ENCODE measurements around the gene SLC26A11. TPM values are rescaled to one million over a fixed set of nuclear protein-coding genes. Genes with fewer than 3 reads are reported as not detected.

SLC26A11 gene
- total and polyA plus RNA-seq, 2 of the 13 experiments (the other 11 are each of a cell fraction or from before 2014, with no cell fraction given), result 8.7 to 13.2 TPM

GRCh38 chr17:80290156-80290555 is 69.9 kb downstream of the SLC26A11 start (continued):
- no peak for TF ChIP-seq ETS1 (CRISPR knock-in tag; IDR thresholded peaks at IDR 0.05)
- TF ChIP-seq NFIC (IDR thresholded peaks at IDR 0.05; ENCODE audit: low read length), result no peak
- no peak for TF ChIP-seq ZIK1 (CRISPR knock-in tag; IDR thresholded peaks at IDR 0.05; ENCODE audit: borderline replicate concordance, low read depth)
- TF ChIP-seq EP300 (IDR thresholded peaks at IDR 0.05; ENCODE audit: low read depth in 2 of 2, low read length in 2 of 2), result no peak
- TF ChIP-seq EP300 (CRISPR knock-in tag; IDR thresholded peaks at IDR 0.05; ENCODE audit: borderline replicate concordance), result no peak
- TF ChIP-seq NFATC3 (CRISPR knock-in tag; IDR thresholded peaks at IDR 0.05), result no peak
- no peak for TF ChIP-seq ZNF614 (CRISPR knock-in tag; IDR thresholded peaks at IDR 0.05; ENCODE audit: borderline replicate concordance)
- no peak for TF ChIP-seq ZNF446 (CRISPR knock-in tag; IDR thresholded peaks at IDR 0.05)
- TF ChIP-seq ZNF75D (CRISPR knock-in tag; IDR thresholded peaks at IDR 0.05; ENCODE audit: borderline replicate concordance), result no peak
- TF ChIP-seq TCF12 (IDR thresholded peaks at IDR 0.05), result no peak
- no peak for TF ChIP-seq TCF12 (CRISPR knock-in tag; IDR thresholded peaks at IDR 0.05)
- no peak for TF ChIP-seq ZFP36L2 (CRISPR knock-in tag; IDR thresholded peaks at IDR 0.05)
- no peak for TF ChIP-seq YEATS4 (CRISPR knock-in tag; IDR thresholded peaks at IDR 0.05; ENCODE audit: borderline replicate concordance)

- no peak overlapping the region for H3K27ac ChIP-seq (ENCODE audit: extremely low read length, insufficient read depth, low read length)
- intact Hi-C loops (cut with micrococcal nuclease; ENCODE audit: unreplicated experiment) (no loop called here), in situ Hi-C loops (cut with HindIII; ENCODE audit: extremely low pct_ligation_motif_present, low pct_unique_long_range_greater_than_20kb) (no loop called here)
- CTCF ChIA-PET (ENCODE audit: low intra/inter-chr PET ratio, low total read pairs), result no interaction called here
- peaks cover 39 to 65% of the 10 kb centered on the region in 2 experiments for H3K36me3 ChIP-seq (replicated peaks in 1 of 2; ENCODE audit: control insufficient read depth in 1 of 2, insufficient read depth in 2 of 2, low read length in 2 of 2)
- H3K4me1 ChIP-seq (ENCODE audit: insufficient read depth, low read length), result peaks cover 14% of the 10 kb centered on the region
- H4K20me1 ChIP-seq (ENCODE audit: insufficient read depth, low read length), result no peaks in the 10 kb centered on the region
- FAIRE-seq (no peak), ATAC-seq (no peak), DNase-seq (ENCODE audit: low spot score) (no peak)
- H3K9ac ChIP-seq (ENCODE audit: insufficient read depth, low read depth, low read length), result no peak overlapping the region
- H3K27me3 ChIP-seq (ENCODE audit: control insufficient read depth in 1 of 2, insufficient read depth in 2 of 2, low read length in 2 of 2), result no peaks in the 10 kb centered on the region
- H2AFZ ChIP-seq (ENCODE audit: low read length), result no peak overlapping the region
- H3K79me2 ChIP-seq (ENCODE audit: insufficient read depth, low read length), result no peaks in the 10 kb centered on the region
- H3K9me3 ChIP-seq (ENCODE audit: low read length), result no peaks in the 10 kb centered on the region
- BruUV-seq (replicated peaks), result no TSS peak
- no peak overlapping the region for H3K4me3 ChIP-seq (replicated peaks in 1 of 3; ENCODE audit: insufficient read depth in 1 of 3, low read depth in 2 of 3, low read length in 3 of 3)
- no peak overlapping the region for H3K4me2 ChIP-seq (ENCODE audit: low read depth, low read length)
- WGBS (ENCODE audit: low lambda C conversion rate), result 97% methylated on average over 6 of the region's 6 CpGs
- POLR2A ChIA-PET, result no interaction called here
- TF ChIP-seq ZNF503 (CRISPR knock-in tag; IDR thresholded peaks at IDR 0.05), result no peak
- no peak for TF ChIP-seq SNAPC4 (CRISPR knock-in tag; IDR thresholded peaks at IDR 0.05)
- TF ChIP-seq ZNF263 (CRISPR knock-in tag; IDR thresholded peaks at IDR 0.05), result peak; percentile 76
Observed at GRCh38 chr17:80291260-80291659, 71.0 kb downstream of the SLC26A11 start.

Data from HepG2 (cell line).